ENCODE data around the gene ECE2. TPM values are rescaled to one million over a fixed set of nuclear protein-coding genes. Genes with fewer than 3 reads are reported as not detected.

The ECE2 gene
- total and polyA plus RNA-seq, 11 donors: 0.10 TPM; not detected in 10

GRCh38 chr3:184311633-184312032, 35.8 kb downstream of the ECE2 start:
- H3K27me3 ChIP-seq: no peaks in the 10 kb centered on the region
- no peaks in the 10 kb centered on the region for H3K9me3 ChIP-seq
- ATAC-seq (no peak), DNase-seq (no peak)
- TF ChIP-seq POLR2A (IDR thresholded peaks at IDR 0.05): no peak
- TF ChIP-seq, protein P1, sequence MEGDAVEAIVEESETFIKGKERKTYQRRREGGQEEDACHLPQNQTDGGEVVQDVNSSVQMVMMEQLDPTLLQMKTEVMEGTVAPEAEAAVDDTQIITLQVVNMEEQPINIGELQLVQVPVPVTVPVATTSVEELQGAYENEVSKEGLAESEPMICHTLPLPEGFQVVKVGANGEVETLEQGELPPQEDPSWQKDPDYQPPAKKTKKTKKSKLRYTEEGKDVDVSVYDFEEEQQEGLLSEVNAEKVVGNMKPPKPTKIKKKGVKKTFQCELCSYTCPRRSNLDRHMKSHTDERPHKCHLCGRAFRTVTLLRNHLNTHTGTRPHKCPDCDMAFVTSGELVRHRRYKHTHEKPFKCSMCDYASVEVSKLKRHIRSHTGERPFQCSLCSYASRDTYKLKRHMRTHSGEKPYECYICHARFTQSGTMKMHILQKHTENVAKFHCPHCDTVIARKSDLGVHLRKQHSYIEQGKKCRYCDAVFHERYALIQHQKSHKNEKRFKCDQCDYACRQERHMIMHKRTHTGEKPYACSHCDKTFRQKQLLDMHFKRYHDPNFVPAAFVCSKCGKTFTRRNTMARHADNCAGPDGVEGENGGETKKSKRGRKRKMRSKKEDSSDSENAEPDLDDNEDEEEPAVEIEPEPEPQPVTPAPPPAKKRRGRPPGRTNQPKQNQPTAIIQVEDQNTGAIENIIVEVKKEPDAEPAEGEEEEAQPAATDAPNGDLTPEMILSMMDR (IDR thresholded peaks at IDR 0.05): no peak
- no peak overlapping the region for H3K27ac ChIP-seq
- intact Hi-C loops (cut with DNase I): loop anchor here in 3 of 10 donors (10.0 kb wide), 3 partner anchors 53 to 137 kb away; partner anchors contain the start of genes ABCF3 (in 2 of the 3), AP2M1 (in 1 of the 3), CLCN2 (in 1 of the 3) and POLR2H (in 1 of the 3)
- H3K36me3 ChIP-seq: peaks cover 0 to 32% (median 28%) of the 10 kb centered on the region in 9 donors
- H3K4me1 ChIP-seq: peaks cover 0 to 17% (median 11%) of the 10 kb centered on the region in 12 donors
- H3K4me3 ChIP-seq: no peak overlapping the region

DNA sequence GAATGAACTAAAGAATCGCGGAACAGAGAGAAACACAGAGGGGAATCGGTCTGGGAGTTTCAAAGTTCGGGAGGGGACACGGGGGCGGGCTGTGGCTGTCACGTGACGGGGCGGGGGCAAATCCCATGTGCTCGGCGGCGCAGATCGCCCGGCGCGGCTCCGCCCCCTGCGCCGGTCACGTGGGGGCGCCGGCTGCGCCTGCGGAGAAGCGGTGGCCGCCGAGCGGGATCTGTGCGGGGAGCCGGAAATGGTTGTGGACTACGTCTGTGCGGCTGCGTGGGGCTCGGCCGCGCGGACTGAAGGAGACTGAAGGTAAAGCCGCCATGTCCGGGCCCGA, 38.5 kb downstream of the ECE2 start, which contains the start of gene EIF4G1:
Gene EIF4G1, plus strand, starts transcription at position 244 of the 337 bp plus-strand sequence. CDS start 1,191 bp downstream, outside the sequence.
- Histone ChIP-seq H3K36me3 (peaks cover 0 to 28% (median 22%) of the 10 kb centered on the region in 9 donors), H3K27me3 (no peaks in the 10 kb centered on the region), H3K27ac (peak within 1 kb of the TSS; percentile 89 to 99 (median 96)), H3K4me3 (peak within 1 kb of the TSS; percentile 46 to 92 (median 88)), H3K4me1 (peaks cover 0 to 43% (median 37%) of the 10 kb centered on the region in 12 donors), H3K9me3 (no peaks in the 10 kb centered on the region)
- peak in 1 of 2 donors; percentile 31 for TF ChIP-seq POLR2A (IDR thresholded peaks at IDR 0.05)
- TF ChIP-seq, protein P1 (IDR thresholded peaks at IDR 0.05): no peak
- ATAC-seq (peak; percentile 79 to 91 (median 86)), DNase-seq (peak; percentile 96 to 98 (median 96))
- intact Hi-C loops (cut with DNase I): loop anchor here in 6 of 10 donors (1.0 to 10.0 kb wide), 6 partner anchors 15 to 140 kb away; partner anchors contain the start of genes FAM131A (in 3 of the 6), ABCF3 (in 2 of the 6), PSMD2 (in 2 of the 6) and AP2M1 (in 1 of the 6)
- 0% methylated on average over 16 to 40 of the region's 40 CpGs for WGBS, 4 donors

GRCh38 chr3:184314700-184315542, 39.1 kb downstream of the ECE2 start:
- intact Hi-C loops (cut with DNase I): loop anchor here in 6 of 10 donors (1.0 to 10.0 kb wide), 7 partner anchors 16 to 140 kb away; partner anchors contain the start of genes FAM131A (in 3 of the 6), ABCF3 (in 2 of the 6), PSMD2 (in 2 of the 6) and AP2M1 (in 1 of the 6)
- H3K36me3 ChIP-seq: peaks cover 0 to 31% (median 20%) of the 10 kb centered on the region in 9 donors
- peak overlapping the region; percentile 46 to 92 (median 88) for H3K4me3 ChIP-seq
- TF ChIP-seq POLR2A (IDR thresholded peaks at IDR 0.05): peak in 1 of 2 donors; percentile 49
- TF ChIP-seq, protein P1 (IDR thresholded peaks at IDR 0.05): no peak
- H3K9me3 ChIP-seq: no peaks in the 10 kb centered on the region
- H3K4me1 ChIP-seq: peaks cover 0 to 48% (median 43%) of the 10 kb centered on the region in 12 donors
- no peaks in the 10 kb centered on the region for H3K27me3 ChIP-seq
- ATAC-seq (peak; percentile 50 to 87 (median 81)), DNase-seq (peak; percentile 89 to 94 (median 92))
- 0 to 2% (median 1%) methylated on average over 36 to 89 of the region's 89 CpGs for WGBS, 4 donors
- H3K27ac ChIP-seq: peak overlapping the region; percentile 89 to 99 (median 96)

GRCh38 chr3:184315543-184315867, 39.7 kb downstream of the ECE2 start:
- Histone ChIP-seq H3K36me3 (peaks cover 0 to 36% (median 23%) of the 10 kb centered on the region in 9 donors), H3K27me3 (no peaks in the 10 kb centered on the region), H3K27ac (peak overlapping the region; percentile 89 to 99 (median 96)), H3K4me1 (peaks cover 4 to 54% (median 49%) of the 10 kb centered on the region in 12 donors), H3K9me3 (no peaks in the 10 kb centered on the region), H3K4me3 (peak overlapping the region; percentile 46 to 92 (median 88))
- intact Hi-C loops (cut with DNase I): loop anchor here in 6 of 10 donors (2.0 to 10.0 kb wide), 6 partner anchors 21 to 141 kb away; partner anchors contain the start of genes FAM131A (in 3 of the 6), ABCF3 (in 2 of the 6), AP2M1 (in 1 of the 6) and CLCN2 (in 1 of the 6)
- DNase-seq (no peak), ATAC-seq (no peak)
- WGBS, 4 donors: 10 to 37% (median 12%) methylated on average over 3 to 6 of the region's 6 CpGs
- TF ChIP-seq, protein P1 (IDR thresholded peaks at IDR 0.05): no peak
- no peak for TF ChIP-seq POLR2A (IDR thresholded peaks at IDR 0.05)

All from heart left ventricle (tissue), 16 donors.